A549 (cell line): ENCODE results near the gene TRIM41. TPM values are rescaled to one million over a fixed set of nuclear protein-coding genes. Genes with fewer than 3 reads are reported as not detected.

Source experiments
- BCL3 ChIP-seq: fragments of >200 bp; sonication (Bioruptor Twin); formaldehyde crosslinking; IDR thresholded peaks from 3 replicates; pipeline ENCODE4 v1.6.1; 2016
- CBX2 ChIP-seq: fragments of 200-600 bp; sonication (generic); IDR thresholded peaks from 2 replicates; pipeline ENCODE4 v1.6.1; 2016; ENCODE audit warnings: low read depth, mild to moderate bottlenecking, borderline replicate concordance
- CHD4 ChIP-seq: fragments of 200-600 bp; sonication (generic); IDR thresholded peaks from 2 replicates; pipeline ENCODE4 v1.6.1; 2016; ENCODE audit warnings: antibody characterized with exemption, mild to moderate bottlenecking, borderline replicate concordance
- E2F6 ChIP-seq: IDR thresholded peaks from 2 replicates; pipeline ENCODE4 v1.6.1; 2012; ENCODE audit warnings: low read depth, borderline replicate concordance
- FOSB ChIP-seq: fragments of 250-450 bp; sonication (Bioruptor Pico); IDR thresholded peaks from 2 replicates; pipeline ENCODE4 v1.5.0; 2020; ENCODE audit warnings: mild to moderate bottlenecking, moderate library complexity
- FOXS1 ChIP-seq: fragments of 250-450 bp; sonication (Bioruptor Pico); IDR thresholded peaks from 2 replicates; pipeline ENCODE4 v1.5.0; 2020; ENCODE audit warnings: mild to moderate bottlenecking, moderate library complexity
- HDAC2 ChIP-seq: fragments of 200-600 bp; sonication (generic); IDR thresholded peaks from 2 replicates; pipeline ENCODE4 v1.6.1; 2016
- HES2 ChIP-seq: fragments of >200 bp; sonication (Bioruptor Twin); formaldehyde crosslinking; IDR thresholded peaks from 2 replicates; pipeline ENCODE4 v1.6.1; 2016
- HEYL ChIP-seq: fragments of 250-450 bp; sonication (Bioruptor Pico); IDR thresholded peaks from 2 replicates; pipeline ENCODE4 v1.8.0; 2021; ENCODE audit warnings: mild to moderate bottlenecking, moderate library complexity
- HMGXB4 ChIP-seq: fragments of 250-450 bp; sonication (Bioruptor Pico); IDR thresholded peaks from 2 replicates; pipeline ENCODE4 v1.5.0; 2021; ENCODE audit warnings: mild to moderate bottlenecking, moderate library complexity, borderline replicate concordance
- HOXB13 ChIP-seq: fragments of 250-450 bp; sonication (Bioruptor Pico); IDR thresholded peaks from 2 replicates; pipeline ENCODE4 v1.5.0; 2020; ENCODE audit warnings: low read depth, mild to moderate bottlenecking, moderate library complexity
- HOXB5 ChIP-seq: fragments of 250-450 bp; sonication (Bioruptor Pico); IDR thresholded peaks from 2 replicates; pipeline ENCODE4 v1.5.0; 2020; ENCODE audit warnings: mild to moderate bottlenecking, moderate library complexity
- MAZ ChIP-seq: fragments of 150-350 bp; IDR thresholded peaks from 2 replicates; pipeline ENCODE4 v1.6.1; 2014; ENCODE audit warnings: antibody characterized with exemption, low read depth, low read length, borderline replicate concordance
- NPAS2 ChIP-seq: fragments of 250-450 bp; sonication (Bioruptor Pico); IDR thresholded peaks from 2 replicates; pipeline ENCODE4 v1.8.0; 2022; ENCODE audit warnings: mild to moderate bottlenecking, moderate library complexity, borderline replicate concordance
- PBX3 ChIP-seq: IDR thresholded peaks from 2 replicates; pipeline ENCODE4 v1.6.1; 2012
- POLR2A ChIP-seq: IDR thresholded peaks from 2 replicates; pipeline ENCODE4 v1.6.1; 2012; ENCODE audit warnings: mild to moderate bottlenecking, low read length
- RAD21 ChIP-seq, 2 experiments: fragments of >200 bp in 1 of 2; sonication (Bioruptor Twin) in 1 of 2; formaldehyde crosslinking in 1 of 2; IDR thresholded peaks in 1 of 2; conservative IDR thresholded peaks in 1 of 2; 2 replicates in 1 of 2; 3 replicates in 1 of 2; pipeline ENCODE4 v1.6.1; 2012 to 2018; ENCODE audit warnings: inconsistent platforms in 1 of 2
- RCOR1 ChIP-seq: fragments of 150-350 bp; IDR thresholded peaks from 2 replicates; pipeline ENCODE4 v1.6.1; 2014; ENCODE audit warnings: antibody characterized with exemption, low read length, low read depth
- RNF2 ChIP-seq: fragments of 200-600 bp; sonication (generic); IDR thresholded peaks from 2 replicates; pipeline ENCODE4 v1.6.1; 2016; ENCODE audit warnings: low read depth, mild to moderate bottlenecking, antibody characterized with exemption, moderate library complexity, borderline replicate concordance
- SMC3 ChIP-seq: fragments of >200 bp; sonication (Bioruptor Twin); formaldehyde crosslinking; IDR thresholded peaks from 3 replicates; pipeline ENCODE4 v1.6.1; 2018; ENCODE audit warnings: inconsistent platforms
- TFCP2L1 ChIP-seq: fragments of 250-450 bp; sonication (Bioruptor Pico); IDR thresholded peaks from 2 replicates; pipeline ENCODE4 v1.5.0; 2021; ENCODE audit warnings: mild to moderate bottlenecking
- ZC3H11A ChIP-seq: fragments of 450-650 bp; IDR thresholded peaks from 2 replicates; pipeline ENCODE4 v1.6.1; 2014; ENCODE audit warnings: antibody characterized with exemption, mild to moderate bottlenecking
- ZFP36 ChIP-seq: fragments of 450-650 bp; IDR thresholded peaks from 2 replicates; pipeline ENCODE4 v1.6.1; 2014; ENCODE audit warnings: borderline replicate concordance; ENCODE audit not compliant: partially characterized antibody
- ZSCAN20 ChIP-seq: fragments of 250-450 bp; sonication (Bioruptor Pico); IDR thresholded peaks from 2 replicates; pipeline ENCODE4 v1.8.0; 2022; ENCODE audit warnings: mild to moderate bottlenecking, moderate library complexity
- polyA plus RNA-seq, 4 experiments: library from polyadenylated mRNA; depleted of rRNA in 3 of 4; stranded (reverse); fragments of >200 nt; fragmentation: RNase III in 1 of 4; extraction: RNeasy Plus Mini Kit Qiagen cat#74134 plus additional on column Dnase treatment in 1 of 4; gene quantifications; 2 replicates in 3 of 4; 3 replicates in 1 of 4; pipeline ENCODE4 v1.2.3, GENCODE V29; 2011 to 2017

TRIM41 gene
- polyA plus RNA-seq, 2 of the 4 experiments (the other 2 are of a cell fraction): 22.7 to 32.5 TPM

GRCh38 chr5:181204826-181205760 is 18.0 kb upstream of the TRIM41 start, which contains the start of gene TRIM7 (continued):
- no peak for TF ChIP-seq NPAS2 (CRISPR knock-in tag)
- TF ChIP-seq HOXB5 (CRISPR knock-in tag): no peak
- TF ChIP-seq FOSB (CRISPR knock-in tag): no peak
- 0 out of 3 replicates have a peak, but pooled peaks have one; percentile 38 for TF ChIP-seq BCL3
- no peak for TF ChIP-seq TFCP2L1 (CRISPR knock-in tag)
- TF ChIP-seq HEYL (CRISPR knock-in tag): no peak
- TF ChIP-seq E2F6: peak; percentile 20; the same call in 1 of the 2 replicates
- no peak for TF ChIP-seq RAD21 (conservative IDR thresholded peaks at IDR 0.05 in 1 of 2, IDR thresholded peaks at IDR 0.05 in 1 of 2)
- no peak for TF ChIP-seq FOXS1
- peak; percentile 77; the same call in 1 of the 2 replicates for TF ChIP-seq HMGXB4 (CRISPR knock-in tag)
- TF ChIP-seq CBX2: no peak
- no peak for TF ChIP-seq SMC3
- TF ChIP-seq POLR2A: peak; percentile 78
- no peak for TF ChIP-seq ZSCAN20 (CRISPR knock-in tag)
- no peak for TF ChIP-seq HES2
- TF ChIP-seq HDAC2: peak; percentile 46; the same call in 1 of the 2 replicates
- TF ChIP-seq MAZ: no peak
- TF ChIP-seq ZFP36: no peak
- peak; percentile 55; the same call in 1 of the 2 replicates for TF ChIP-seq RNF2
- no peak; the same call in 1 of the 2 replicates for TF ChIP-seq HOXB13 (CRISPR knock-in tag)
- no peak for TF ChIP-seq RCOR1
- TF ChIP-seq PBX3: no peak
- no peak for TF ChIP-seq ZC3H11A
- no peak for TF ChIP-seq CHD4
